ENCODE results near the gene SLC47A2.
A peak's percentile ranks its signal among the peaks of the same experiment; 100 is the strongest.

Gene SLC47A2

GRCh38 chr17:19664136-19664820 is 52.1 kb downstream of the SLC47A2 start:
- no peak for DNase-seq

GRCh38 chr17:19663097-19663496 is 53.3 kb downstream of the SLC47A2 start:
- no peak for DNase-seq

- DNase-seq: no peak
Observed at GRCh38 chr17:19661121-19661520, 55.3 kb downstream of the SLC47A2 start.

- DNase-seq: no peak
Observed at GRCh38 chr17:19660219-19660870, 56.0 kb downstream of the SLC47A2 start.

- DNase-seq: no peak
Observed at GRCh38 chr17:19659366-19660177, 56.8 kb downstream of the SLC47A2 start.

GRCh38 chr17:19656851-19657581 is 59.4 kb downstream of the SLC47A2 start:
- DNase-seq: no peak

GRCh38 chr17:19656336-19656735 is 60.0 kb downstream of the SLC47A2 start:
- no peak for DNase-seq

- DNase-seq: no peak
Observed at GRCh38 chr17:19654896-19655295, 61.5 kb downstream of the SLC47A2 start.

- no peak for DNase-seq
Observed at GRCh38 chr17:19654342-19654886, 62.0 kb downstream of the SLC47A2 start.

- no peak for DNase-seq
Observed at GRCh38 chr17:19652595-19652994, 63.8 kb downstream of the SLC47A2 start.

- DNase-seq: no peak
Observed at GRCh38 chr17:19651451-19652238, 64.7 kb downstream of the SLC47A2 start.

- DNase-seq: no peak
Observed at GRCh38 chr17:19650826-19651225, 65.6 kb downstream of the SLC47A2 start.

GRCh38 chr17:19649274-19649541 is 67.2 kb downstream of the SLC47A2 start:
- no peak for DNase-seq

GRCh38 chr17:19648475-19649273 is 67.7 kb downstream of the SLC47A2 start, which contains the start of gene ALDH3A2:
Gene ALDH3A2, plus strand, starts transcription at chr17:19648751. Its CDS starts 221 bp downstream, at chr17:19648972.
- DNase-seq: peak; percentile 81 to 92 (median 87)

GRCh38 chr17:19647697-19648474 is 68.5 kb downstream of the SLC47A2 start:
- peak in 3 of 6 experiments; percentile 16 to 64 (median 32) for DNase-seq

- no peak for DNase-seq
Observed at GRCh38 chr17:19646788-19647696, 69.3 kb downstream of the SLC47A2 start.

GRCh38 chr17:19645734-19646201 is 70.6 kb downstream of the SLC47A2 start:
- DNase-seq: peak in 5 of 6 experiments; percentile 5 to 42 (median 8)

GRCh38 chr17:19644493-19645210 is 71.7 kb downstream of the SLC47A2 start:
- no peak for DNase-seq

Data from stimulated activated naive CD4-positive, alpha-beta T cell (primary cell).